A549 (cell line): ENCODE results near the gene AMHR2.

Experiments
- CTCF ChIP-seq: fragments of >200 bp; sonication (Bioruptor Twin); formaldehyde crosslinking; IDR thresholded peaks from 3 replicates; pipeline ENCODE4 v1.5.1; 2016
- HDAC2 ChIP-seq: fragments of 200-600 bp; sonication (generic); IDR thresholded peaks from 2 replicates; pipeline ENCODE4 v1.6.1; 2016
- ZNF302 ChIP-seq: fragments of 250-450 bp; sonication (Bioruptor Pico); IDR thresholded peaks from 2 replicates; pipeline ENCODE4 v1.9.0; 2021; ENCODE audit warnings: inconsistent platforms, mild to moderate bottlenecking, moderate library complexity

- TF ChIP-seq ZNF302 (CRISPR knock-in tag) (no peak), CTCF (no peak), HDAC2 (no peak)
These were observed 34.7 kb upstream of the AMHR2 start for GRCh38 chr12:53388932-53389331.
